Coronary artery (tissue), 2 donors: ENCODE data around the gene CHTF18.
A peak's percentile ranks its signal among the peaks of the same experiment; 100 is the strongest.

Experiments
- DNase-seq: peaks from one replicate; pipeline ENCODE4 v3.0.0-alpha.2; 2017; ENCODE audit warnings: low spot score
- H3K27ac ChIP-seq, 2 donors: fragments of 200-600 bp; sonication (generic); one replicate each; pipeline ENCODE4 v1.5.1; 2016 to 2019
- H3K4me3 ChIP-seq: fragments of 200-600 bp; sonication (generic); 2 replicates; pipeline ENCODE4 v1.5.1; 2016; ENCODE audit warnings: mild to moderate bottlenecking, moderate library complexity
- TF ChIP-seq, protein P1 (sequence below): fragments of 200-600 bp; sonication (generic); IDR thresholded peaks from one replicate; pipeline ENCODE4 v1.5.1; 2019; ENCODE audit warnings: antibody characterized with exemption

Gene CHTF18

DNA sequence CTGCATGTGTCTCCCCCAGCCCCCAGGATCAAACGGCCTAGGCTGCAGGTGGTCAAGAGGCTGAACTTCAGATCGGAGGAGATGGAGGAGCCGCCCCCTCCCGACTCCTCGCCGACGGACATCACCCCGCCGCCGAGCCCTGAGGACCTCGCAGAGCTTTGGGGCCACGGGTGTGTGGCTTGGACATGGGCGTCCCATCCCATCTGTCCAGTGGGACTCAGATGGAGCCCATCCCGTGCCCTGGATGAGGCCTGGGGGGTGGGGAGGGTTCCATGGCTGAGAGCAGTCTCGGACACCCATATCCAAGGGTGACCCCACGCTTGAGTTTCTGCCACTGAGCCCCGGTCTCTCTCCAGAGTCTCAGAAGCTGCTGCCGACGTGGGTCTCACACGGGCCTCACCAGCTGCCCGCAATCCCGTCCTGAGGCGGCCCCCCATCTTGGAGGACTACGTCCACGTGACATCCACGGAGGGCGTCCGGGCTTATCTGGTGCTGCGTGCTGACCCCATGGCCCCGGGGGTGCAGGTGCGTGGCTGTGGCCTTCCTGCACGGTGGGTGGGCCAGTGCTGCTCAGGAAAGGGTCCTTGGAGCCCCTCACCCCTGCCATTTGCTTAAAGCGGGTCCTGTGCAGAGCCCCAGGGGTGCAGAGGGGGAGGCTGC, 901 bp downstream of the CHTF18 start:
- Histone ChIP-seq H3K4me3 (peak overlapping the region; percentile 100), H3K27ac (no peak overlapping the region)
- TF ChIP-seq, protein P1, sequence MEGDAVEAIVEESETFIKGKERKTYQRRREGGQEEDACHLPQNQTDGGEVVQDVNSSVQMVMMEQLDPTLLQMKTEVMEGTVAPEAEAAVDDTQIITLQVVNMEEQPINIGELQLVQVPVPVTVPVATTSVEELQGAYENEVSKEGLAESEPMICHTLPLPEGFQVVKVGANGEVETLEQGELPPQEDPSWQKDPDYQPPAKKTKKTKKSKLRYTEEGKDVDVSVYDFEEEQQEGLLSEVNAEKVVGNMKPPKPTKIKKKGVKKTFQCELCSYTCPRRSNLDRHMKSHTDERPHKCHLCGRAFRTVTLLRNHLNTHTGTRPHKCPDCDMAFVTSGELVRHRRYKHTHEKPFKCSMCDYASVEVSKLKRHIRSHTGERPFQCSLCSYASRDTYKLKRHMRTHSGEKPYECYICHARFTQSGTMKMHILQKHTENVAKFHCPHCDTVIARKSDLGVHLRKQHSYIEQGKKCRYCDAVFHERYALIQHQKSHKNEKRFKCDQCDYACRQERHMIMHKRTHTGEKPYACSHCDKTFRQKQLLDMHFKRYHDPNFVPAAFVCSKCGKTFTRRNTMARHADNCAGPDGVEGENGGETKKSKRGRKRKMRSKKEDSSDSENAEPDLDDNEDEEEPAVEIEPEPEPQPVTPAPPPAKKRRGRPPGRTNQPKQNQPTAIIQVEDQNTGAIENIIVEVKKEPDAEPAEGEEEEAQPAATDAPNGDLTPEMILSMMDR: no peak
- DNase-seq: no peak

DNA sequence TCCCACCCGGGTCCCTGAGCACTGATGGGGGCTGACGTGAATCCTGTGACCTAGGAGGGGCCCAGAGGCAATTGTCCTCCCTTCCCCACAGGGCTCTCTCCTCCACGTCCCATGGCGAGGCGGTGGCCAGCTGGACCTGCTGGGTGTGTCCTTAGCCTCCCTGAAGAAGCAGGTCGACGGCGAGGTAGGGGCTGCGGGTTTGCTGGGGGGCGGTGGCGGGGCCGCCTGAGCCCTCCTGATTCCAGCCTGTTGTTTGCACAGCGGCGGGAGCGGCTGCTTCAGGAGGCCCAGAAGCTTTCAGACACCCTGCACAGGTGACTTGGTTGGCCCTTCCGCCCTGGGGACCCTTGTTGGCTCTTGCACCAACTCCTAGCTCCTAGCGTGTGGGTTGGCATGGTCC, 1.7 kb downstream of the CHTF18 start:
- TF ChIP-seq, protein P1: no peak
- no peak for DNase-seq
- Histone ChIP-seq H3K27ac (no peak overlapping the region), H3K4me3 (no peak overlapping the region)

- TF ChIP-seq, protein P1: no peak
- Histone ChIP-seq H3K27ac (no peak overlapping the region), H3K4me3 (no peak overlapping the region)
- no peak for DNase-seq
Observed at GRCh38 chr16:791131-791530, 2.7 kb downstream of the CHTF18 start.

DNA sequence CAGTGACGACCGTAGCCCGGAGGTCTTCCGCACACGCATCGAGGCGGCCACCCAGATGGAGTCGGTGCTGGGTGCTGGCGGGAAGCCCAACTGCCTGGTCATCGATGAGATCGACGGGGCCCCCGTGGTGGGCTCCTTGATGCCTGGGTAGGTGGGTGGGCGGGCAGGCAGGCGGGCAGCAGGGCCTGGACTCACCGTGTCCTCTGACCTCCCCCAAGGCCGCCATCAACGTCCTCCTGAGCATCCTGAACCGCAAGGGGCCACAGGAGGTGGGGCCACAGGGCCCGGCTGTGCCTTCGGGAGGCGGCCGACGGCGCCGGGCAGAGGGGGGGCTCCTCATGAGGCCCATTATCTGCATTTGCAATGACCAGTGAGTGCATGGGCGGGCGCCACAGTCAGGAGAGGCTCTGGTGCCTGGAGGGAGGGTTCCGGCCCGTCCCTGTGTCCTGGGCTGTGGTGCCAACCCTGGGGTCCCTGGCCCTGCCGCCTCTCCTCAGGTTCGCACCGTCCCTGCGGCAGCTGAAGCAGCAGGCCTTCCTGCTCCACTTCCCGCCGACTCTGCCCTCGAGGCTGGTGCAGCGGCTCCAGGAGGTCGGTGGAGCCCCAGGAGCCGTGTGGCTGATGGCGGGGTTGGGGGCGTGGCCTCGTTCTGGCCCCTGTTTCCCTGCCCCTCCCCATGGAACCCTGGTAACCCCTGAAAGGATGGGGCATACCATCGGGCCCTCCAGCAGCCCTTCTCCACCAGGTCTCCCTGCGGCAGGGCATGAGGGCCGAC, 4.0 kb downstream of the CHTF18 start:
- Histone ChIP-seq H3K27ac (no peak overlapping the region), H3K4me3 (no peak overlapping the region)
- TF ChIP-seq, protein P1: no peak
- no peak for DNase-seq

DNA sequence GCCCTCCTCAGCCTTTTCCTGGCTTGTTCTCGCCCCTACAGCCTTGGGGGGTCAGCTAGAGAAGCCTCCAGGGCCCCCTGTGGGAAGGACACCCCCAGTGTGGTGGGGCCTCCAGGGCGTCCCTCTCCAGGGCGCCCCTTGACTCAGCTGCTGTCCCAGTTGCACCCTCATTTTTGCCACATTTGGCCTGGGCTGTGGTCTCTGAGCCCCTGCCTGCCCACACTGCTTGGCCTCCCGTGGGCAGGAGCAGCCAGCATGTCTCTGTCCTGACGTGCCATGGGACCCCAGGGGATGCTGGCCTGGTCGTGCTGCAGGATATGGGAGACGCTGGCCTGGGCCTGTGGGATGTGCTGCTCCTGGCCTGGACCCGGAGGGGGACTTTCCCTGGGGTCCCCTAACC, 5.0 kb downstream of the CHTF18 start:
- Histone ChIP-seq H3K4me3 (no peak overlapping the region), H3K27ac (no peak overlapping the region)
- DNase-seq: no peak
- TF ChIP-seq, protein P1: no peak

- TF ChIP-seq, protein P1: no peak
- Histone ChIP-seq H3K27ac (no peak overlapping the region), H3K4me3 (no peak overlapping the region)
- DNase-seq: no peak
Observed at GRCh38 chr16:794091-794822, 5.8 kb downstream of the CHTF18 start.
